Retina (tissue), 1 donor: ENCODE results near the gene TECPR2.

Experiments
- DNase-seq: peaks from one replicate; pipeline ENCODE4 v3.0.0-alpha.2; 2016

Gene TECPR2

GRCh38 chr14:102474934-102475333 lies 112.2 kb downstream of the TECPR2 start:
- DNase-seq, result no peak

- DNase-seq, result no peak
These were observed 116.4 kb downstream of the TECPR2 start for GRCh38 chr14:102479107-102479506.

- DNase-seq, result no peak
These were observed 117.0 kb downstream of the TECPR2 start for GRCh38 chr14:102479777-102480176.

GRCh38 chr14:102481371-102481770 lies 118.6 kb downstream of the TECPR2 start:
- DNase-seq, result no peak

GRCh38 chr14:102481791-102482238 lies 119.1 kb downstream of the TECPR2 start:
- DNase-seq, result no peak

GRCh38 chr14:102484316-102484715 lies 121.6 kb downstream of the TECPR2 start:
- DNase-seq, result no peak

GRCh38 chr14:102485693-102486512 lies 123.2 kb downstream of the TECPR2 start:
- no peak for DNase-seq

GRCh38 chr14:102486513-102487203 lies 123.9 kb downstream of the TECPR2 start:
- DNase-seq, result no peak

GRCh38 chr14:102487204-102487577 lies 124.5 kb downstream of the TECPR2 start:
- DNase-seq, result no peak

- no peak for DNase-seq
These were observed 127.7 kb downstream of the TECPR2 start for GRCh38 chr14:102490456-102490855.

- DNase-seq, result no peak
These were observed 128.6 kb downstream of the TECPR2 start for GRCh38 chr14:102491366-102491765.

- no peak for DNase-seq
These were observed 129.2 kb downstream of the TECPR2 start for GRCh38 chr14:102491786-102492530.

GRCh38 chr14:102492531-102492910 lies 129.8 kb downstream of the TECPR2 start:
- DNase-seq, result no peak

GRCh38 chr14:102493096-102493495 lies 130.4 kb downstream of the TECPR2 start:
- no peak for DNase-seq

- no peak for DNase-seq
These were observed 130.8 kb downstream of the TECPR2 start for GRCh38 chr14:102493585-102493984.

GRCh38 chr14:102495491-102496330 lies 133.0 kb downstream of the TECPR2 start:
- no peak for DNase-seq

GRCh38 chr14:102496331-102496691 lies 133.6 kb downstream of the TECPR2 start:
- DNase-seq, result no peak

- DNase-seq, result no peak
These were observed 134.4 kb downstream of the TECPR2 start for GRCh38 chr14:102496958-102497744.

- no peak for DNase-seq
These were observed 135.4 kb downstream of the TECPR2 start for GRCh38 chr14:102497998-102498677.

GRCh38 chr14:102498678-102499265 lies 136.0 kb downstream of the TECPR2 start:
- DNase-seq, result no peak
